SIG-M5 treated with dmso at 0.1 percent for 504 hours (cell line): ENCODE results near the gene CAPN13.
"Not testable (repeated sequence)": the region's sequence is repeated elsewhere in the genome, so short reads cannot be mapped to it uniquely, and the experiment has no call there.

Experiments
- DNase-seq: peaks from one replicate; lab custom pipeline; 2025; ENCODE audit not compliant: unreplicated experiment; lab: John Stamatoyannopoulos, UW

The CAPN13 gene

DNA sequence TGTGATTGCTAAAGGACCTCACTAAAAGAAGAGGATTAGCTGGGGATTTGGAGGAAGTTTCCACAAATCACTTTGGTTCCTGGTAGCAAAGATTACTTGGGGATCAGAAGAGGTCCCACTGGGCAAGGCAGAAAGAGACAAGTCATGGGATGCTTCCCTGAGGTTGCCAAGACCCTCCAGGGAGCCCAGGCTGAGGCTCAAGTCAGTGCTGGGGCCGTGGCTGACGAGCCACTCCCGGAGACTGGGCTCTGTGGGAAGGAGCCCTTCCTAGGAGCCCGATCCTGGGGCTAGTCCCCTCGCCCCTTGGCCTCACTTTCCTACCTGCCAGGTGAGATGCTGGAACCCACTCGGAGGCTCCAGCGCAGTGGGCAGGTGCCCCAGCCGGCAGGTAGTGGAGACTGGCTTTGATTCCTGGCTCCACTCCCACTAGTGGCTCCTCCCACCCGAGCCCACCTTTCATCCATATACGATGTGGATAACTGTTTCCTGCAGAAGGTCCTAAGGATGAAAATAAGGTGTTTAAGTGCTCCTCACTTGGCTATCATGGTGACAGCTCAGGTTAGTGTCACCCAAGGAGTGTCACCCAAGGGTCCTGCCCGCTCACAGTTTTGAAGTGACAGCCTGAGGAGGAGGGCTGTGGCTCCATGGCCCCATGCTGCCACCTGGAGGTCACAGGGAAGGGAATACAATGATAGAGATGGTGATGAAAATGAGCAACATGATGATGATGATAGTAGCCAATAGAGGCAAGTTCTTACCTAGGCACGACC lies 100.5 kb downstream of the CAPN13 start:
- peak; percentile 62 for DNase-seq

- no peak for DNase-seq
Measured at GRCh38 chr2:30705711-30706533, 101.3 kb downstream of the CAPN13 start.

GRCh38 chr2:30705056-30705455 lies 102.2 kb downstream of the CAPN13 start:
- DNase-seq = no peak

DNA sequence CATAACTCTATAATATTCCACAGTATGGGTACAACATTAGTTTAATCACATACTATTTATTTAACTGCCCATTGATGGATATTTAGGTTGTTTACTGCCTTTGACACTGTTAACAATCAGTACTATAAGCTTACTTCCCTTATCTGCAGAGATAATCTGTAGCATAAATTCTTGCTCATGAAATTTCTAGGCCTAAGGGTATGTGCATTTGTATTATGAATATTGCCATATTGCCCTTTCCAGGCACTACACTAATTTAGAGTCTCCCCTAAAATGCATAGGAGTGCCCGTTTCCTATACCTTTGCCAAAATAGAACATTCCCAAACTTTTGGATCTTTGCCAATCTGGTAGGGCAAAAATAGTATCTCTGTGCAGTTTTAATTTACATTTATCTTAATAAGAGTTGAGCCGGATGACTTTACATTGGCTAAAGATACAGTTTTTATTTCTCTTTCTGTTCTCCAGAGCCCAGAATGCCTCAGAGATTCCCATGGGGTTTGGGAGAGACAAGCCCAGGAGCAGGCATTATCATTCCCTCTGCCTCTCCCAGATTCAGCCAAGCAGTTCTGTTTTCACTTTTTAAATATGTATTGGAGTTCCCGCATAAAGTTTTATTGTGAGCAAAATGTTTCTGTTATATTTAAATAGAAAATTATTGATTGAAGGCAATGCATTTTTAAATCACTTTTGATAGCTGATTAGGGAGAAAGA lies 102.8 kb downstream of the CAPN13 start:
- no peak for DNase-seq

- peak; percentile 86 for DNase-seq
Measured at GRCh38 chr2:30702694-30703093, 104.6 kb downstream of the CAPN13 start.

DNA sequence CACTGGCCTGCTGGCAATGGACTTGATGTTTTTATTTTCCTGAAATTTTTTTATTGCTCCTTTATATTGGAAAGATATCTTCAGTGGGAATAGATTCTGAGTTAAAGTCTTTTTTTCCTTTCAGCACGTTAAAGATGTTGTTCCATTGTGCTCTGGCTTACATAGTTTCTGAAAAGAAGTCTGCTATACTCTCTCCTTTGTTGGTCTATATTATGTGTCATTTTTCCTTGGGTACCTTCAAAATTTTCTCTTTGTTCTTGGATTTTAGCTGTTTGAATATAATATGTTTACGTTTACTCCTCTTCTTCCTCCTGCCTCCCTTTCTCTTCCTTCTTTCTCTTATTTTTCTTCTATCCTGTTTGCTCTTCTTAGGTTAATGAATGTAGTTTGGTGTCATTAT lies 105.5 kb downstream of the CAPN13 start:
- DNase-seq = no peak

GRCh38 chr2:30697242-30698103 lies 109.8 kb downstream of the CAPN13 start:
- not testable (repeated sequence) for DNase-seq

DNA sequence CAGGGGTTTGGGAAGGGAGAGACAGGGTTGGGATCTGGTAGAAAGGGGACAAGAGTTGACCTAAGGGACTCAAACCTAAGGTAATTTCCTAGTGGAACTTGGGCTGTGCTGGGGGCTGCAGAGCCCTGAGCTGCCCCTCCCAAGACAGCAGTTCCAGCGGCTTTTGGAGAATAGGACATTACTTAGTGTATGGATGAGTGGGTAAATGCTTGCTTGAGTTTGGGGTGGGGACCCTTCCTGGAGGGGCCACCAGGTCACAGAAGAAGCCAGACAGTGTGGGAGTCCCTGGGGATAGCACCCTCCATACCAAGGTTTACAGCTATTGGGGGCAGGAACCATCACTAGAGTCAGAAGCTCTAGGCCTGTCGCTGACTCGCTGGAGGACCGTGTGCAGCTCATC lies 111.5 kb downstream of the CAPN13 start:
- no peak for DNase-seq

DNA sequence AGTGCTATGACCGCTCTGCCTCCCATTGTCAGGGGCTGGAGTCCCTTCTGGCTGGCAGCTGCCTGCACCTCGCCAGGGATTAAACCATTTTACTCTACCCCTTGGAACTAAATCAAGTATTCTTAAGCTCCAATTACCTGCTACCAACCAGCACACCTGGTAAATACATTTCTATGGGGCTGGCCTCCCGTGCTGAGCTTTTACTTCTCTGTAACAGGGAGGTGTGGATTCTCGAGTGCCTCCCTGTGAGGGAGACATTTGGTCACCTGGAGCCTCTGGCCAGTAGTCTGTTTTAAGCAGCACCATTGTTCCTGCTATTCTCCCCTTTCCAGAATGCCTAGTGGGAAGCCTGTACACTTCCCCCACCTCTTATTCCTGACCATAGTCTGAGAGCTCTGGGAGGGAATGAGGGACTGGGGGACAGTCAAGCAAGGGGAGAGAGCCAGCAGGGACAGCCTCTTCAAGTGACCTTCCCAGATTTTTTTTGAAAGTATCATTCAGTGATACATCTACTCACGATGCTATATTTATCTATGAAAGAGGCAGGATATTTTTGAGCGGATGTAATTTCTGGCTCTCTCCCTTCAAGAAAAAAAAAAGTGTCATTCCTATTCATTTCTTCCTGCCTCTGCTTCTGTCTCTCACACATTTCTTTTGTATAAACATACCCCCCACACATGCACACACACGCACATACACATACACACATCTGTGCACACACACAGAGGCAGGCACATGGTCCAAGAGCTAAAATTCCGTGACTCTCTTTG lies 112.8 kb downstream of the CAPN13 start:
- DNase-seq = no peak

DNA sequence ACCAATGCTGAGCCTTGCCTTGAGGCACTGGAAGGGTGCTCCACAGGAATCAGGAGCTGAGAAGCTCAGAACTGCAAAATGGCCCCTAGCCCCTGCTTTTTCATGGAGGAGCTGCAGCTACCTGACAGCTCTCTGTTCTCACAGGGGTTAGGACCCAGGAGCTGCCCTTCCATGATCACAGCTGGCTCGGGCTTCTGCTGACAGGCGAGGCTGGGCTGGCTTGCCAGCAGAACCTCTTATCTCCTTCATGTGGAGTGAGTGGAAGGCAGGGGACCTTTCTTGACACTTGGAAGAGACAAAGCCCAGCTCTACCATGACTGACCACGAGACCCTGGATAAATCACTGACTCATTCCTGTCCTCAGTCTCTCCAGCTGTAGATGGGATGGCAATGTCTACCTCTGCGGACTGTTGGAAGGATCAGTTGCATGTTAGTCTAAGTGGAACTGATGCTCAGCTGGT lies 113.4 kb downstream of the CAPN13 start:
- DNase-seq = no peak

DNA sequence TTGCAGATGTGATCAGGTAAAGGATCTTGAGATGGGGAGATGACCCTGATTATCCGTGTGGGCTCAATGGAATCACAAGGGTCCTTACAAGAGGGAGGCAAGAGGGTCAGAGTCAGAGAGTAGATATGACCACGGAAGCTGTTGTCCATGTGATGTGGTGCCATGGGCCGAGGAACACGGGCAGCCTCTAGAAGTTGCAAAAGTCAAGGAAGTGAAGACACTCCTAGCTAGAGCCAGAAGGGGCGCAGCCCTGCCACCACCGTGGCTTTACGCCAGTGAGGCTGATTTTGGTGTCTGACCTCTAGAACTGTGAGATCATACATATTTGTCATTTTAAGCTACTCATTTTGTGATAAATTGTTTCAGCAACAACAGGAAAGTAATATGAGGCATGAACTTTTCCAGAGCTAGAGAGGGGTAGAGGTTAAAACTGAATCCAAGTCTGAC lies 114.4 kb downstream of the CAPN13 start:
- DNase-seq = no peak

GRCh38 chr2:30691948-30692828 lies 115.1 kb downstream of the CAPN13 start:
- no peak for DNase-seq

GRCh38 chr2:30691091-30691947 lies 115.9 kb downstream of the CAPN13 start:
- DNase-seq = no peak

DNA sequence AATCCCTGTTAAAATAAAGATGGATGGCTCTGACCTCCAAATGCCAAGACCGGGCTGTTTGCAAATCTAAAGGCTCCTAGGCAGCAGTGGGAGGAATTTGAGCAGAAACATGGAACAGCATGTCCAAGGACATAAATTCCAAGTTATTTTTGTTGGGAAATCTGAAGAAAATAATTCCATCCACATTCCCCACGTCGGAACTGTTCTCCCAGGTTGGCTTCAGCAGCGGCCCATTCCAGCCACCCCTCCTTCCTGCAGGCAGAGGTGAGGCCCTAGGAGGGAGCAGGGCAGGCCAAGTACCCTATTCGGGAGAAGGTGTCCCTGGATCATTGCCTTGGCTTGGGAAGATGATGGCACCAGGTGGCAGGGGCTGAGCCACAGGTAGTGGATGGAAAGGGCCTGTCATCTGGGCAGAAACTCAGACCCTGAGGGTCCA lies 117.1 kb downstream of the CAPN13 start:
- no peak for DNase-seq

- no peak for DNase-seq
Measured at GRCh38 chr2:30689496-30690125, 117.6 kb downstream of the CAPN13 start.

DNA sequence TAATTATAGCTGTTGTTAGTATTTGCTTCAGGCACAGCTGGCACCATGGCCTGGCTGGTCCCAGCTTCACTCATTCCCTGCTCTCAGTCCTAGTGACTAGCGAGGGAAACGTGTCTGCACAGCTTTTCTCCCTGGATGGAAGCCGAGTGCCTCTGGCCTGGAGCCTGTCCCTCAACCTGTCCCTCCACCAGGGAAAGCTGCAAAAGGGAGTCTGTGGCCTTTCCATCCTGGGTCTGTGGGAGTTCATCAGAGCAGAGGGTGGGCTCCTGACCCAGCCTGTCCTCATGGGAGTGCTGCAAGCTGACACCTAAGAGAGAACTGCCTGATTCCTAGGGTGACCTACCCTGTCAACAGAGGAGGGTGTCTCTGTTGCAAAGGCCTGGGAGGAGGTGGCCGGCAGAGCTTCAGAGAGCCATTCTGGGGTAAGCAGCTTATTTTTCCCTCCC lies 118.3 kb downstream of the CAPN13 start:
- no peak for DNase-seq

- DNase-seq = no peak
Measured at GRCh38 chr2:30686669-30687068, 120.6 kb downstream of the CAPN13 start.
